HG02981 (cell line): ENCODE data around the gene THAP10.
A peak's percentile ranks its signal among the peaks of the same experiment; 100 is the strongest.
"Not testable (repeated sequence)": the region's sequence is repeated elsewhere in the genome, so short reads cannot be mapped to it uniquely, and the experiment has no call there.

Source experiments
- ATAC-seq: cut with Tn5 transposase; IDR thresholded peaks from one replicate; pipeline ENCODE4 v1.9.1; 2021; ENCODE audit warnings: mild to moderate bottlenecking, moderate library complexity; ENCODE audit not compliant: unreplicated experiment

The THAP10 gene

DNA sequence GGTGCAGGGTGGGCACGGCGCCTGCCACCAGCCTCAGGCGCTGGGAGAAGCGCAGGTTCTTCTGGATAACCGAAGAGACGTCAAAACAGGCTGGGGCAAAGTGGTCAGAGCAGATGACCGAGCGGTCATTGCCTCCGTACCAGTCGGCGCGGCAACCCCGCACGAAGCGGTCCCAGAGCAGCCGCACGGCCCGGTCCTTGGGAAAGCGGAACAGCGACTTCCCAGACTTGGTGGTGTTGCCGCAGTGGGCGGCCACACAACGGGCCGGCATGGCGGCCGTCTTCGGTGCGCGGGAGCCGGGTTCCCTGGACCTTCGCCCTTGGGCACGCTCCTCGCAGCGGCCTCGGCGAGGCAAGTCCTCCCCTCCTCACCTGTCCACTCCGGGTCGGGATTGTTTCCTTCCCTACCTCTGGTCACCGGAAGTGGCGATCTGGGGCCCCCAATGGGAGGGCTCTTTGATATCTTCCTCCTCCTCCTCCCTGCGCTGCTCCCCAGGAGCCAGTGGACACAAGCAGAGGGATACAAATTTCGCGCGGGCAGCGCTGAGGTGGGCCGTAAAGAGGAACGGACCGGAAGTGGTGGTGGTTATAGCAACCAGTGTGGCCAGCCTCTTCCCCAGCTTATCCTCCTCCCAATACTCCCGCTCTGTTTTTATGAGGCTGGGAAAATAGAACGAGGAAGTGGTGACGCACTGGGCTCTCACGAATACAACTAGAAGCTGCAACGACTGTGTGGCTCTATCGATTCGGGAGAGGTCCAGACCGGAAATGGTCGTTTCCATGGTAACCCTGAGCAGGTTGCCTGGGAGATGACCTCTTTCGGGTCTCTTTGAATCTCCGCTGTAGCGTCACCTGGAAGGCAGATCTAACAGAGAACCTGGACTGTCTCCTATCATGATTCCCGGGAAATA is at the start of gene THAP10, which contains the start of gene LRRC49:
Gene THAP10 (minus strand): TSS at position 432 of the 910 bp plus-strand sequence. CDS start 161 bp downstream, at position 271.
Gene LRRC49 (plus strand): TSS at position 825 of the 910 bp plus-strand sequence. CDS start 69 bp downstream, at position 894.
- peak; percentile 78 for ATAC-seq

DNA sequence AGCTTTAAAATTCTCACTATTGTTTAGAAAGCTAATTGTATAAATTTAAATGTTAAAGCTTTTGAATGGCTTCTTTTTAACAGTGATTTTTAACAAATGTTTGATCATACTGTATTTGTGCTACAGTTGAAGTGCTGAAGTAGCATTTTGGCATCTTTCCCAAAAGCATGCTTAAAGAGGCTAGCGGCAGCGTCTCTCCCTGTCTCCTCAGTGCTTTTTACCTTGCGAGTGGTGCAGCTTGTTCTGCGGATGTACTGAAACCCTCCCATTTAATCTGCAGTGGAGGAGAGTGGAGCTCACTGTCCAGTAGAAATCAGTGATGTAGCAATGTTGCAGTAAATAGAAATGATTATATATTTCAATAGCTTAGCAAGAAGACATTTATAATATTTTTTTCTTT is 44.1 kb upstream of the THAP10 start:
- no peak for ATAC-seq

GRCh38 chr15:70935631-70936030 is 43.4 kb upstream of the THAP10 start:
- ATAC-seq, result no peak

DNA sequence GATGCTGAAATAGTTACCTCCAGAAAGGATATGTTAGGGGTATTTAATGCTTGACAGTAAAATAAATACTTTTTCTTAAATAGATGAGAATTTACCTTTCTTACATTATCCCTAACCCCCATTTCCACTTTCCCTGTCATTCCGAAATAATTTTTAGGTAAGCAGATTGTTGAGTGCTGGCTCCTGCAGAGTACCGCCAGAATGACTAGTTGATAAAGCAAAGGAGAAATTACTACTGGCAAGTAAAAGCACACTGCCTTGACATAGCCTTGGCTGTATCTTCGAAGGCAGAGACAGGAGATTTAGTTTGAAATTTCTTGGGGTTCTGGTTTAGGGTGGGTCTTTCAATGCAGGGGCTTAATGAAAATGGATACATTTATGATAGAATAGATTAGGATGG is 41.2 kb upstream of the THAP10 start:
- no peak for ATAC-seq

GRCh38 chr15:70932397-70932796 is 40.2 kb upstream of the THAP10 start:
- ATAC-seq, result no peak

GRCh38 chr15:70931821-70932220 is 39.6 kb upstream of the THAP10 start:
- no peak for ATAC-seq

DNA sequence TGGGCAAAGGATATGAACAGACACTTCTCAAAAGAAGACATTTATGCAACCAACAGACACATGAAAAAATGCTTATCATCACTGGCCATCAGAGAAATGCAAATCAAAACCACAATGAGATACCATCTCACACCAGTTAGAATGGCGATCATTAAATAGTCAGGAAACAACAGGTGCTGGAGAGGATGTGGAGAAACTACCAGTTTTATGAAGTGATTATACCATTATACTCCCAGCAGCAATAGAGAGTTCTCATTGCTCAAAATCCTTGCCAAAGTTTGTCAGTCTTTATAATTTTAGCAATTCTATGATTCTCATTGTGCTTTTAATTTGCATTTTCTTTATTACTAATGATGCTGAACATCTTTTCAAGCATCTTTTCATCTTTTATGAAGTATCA is 34.7 kb upstream of the THAP10 start:
- not testable (repeated sequence) for ATAC-seq

GRCh38 chr15:70923311-70924080 is 31.3 kb upstream of the THAP10 start:
- no peak for ATAC-seq

GRCh38 chr15:70922119-70922518 is 29.9 kb upstream of the THAP10 start:
- no peak for ATAC-seq

DNA sequence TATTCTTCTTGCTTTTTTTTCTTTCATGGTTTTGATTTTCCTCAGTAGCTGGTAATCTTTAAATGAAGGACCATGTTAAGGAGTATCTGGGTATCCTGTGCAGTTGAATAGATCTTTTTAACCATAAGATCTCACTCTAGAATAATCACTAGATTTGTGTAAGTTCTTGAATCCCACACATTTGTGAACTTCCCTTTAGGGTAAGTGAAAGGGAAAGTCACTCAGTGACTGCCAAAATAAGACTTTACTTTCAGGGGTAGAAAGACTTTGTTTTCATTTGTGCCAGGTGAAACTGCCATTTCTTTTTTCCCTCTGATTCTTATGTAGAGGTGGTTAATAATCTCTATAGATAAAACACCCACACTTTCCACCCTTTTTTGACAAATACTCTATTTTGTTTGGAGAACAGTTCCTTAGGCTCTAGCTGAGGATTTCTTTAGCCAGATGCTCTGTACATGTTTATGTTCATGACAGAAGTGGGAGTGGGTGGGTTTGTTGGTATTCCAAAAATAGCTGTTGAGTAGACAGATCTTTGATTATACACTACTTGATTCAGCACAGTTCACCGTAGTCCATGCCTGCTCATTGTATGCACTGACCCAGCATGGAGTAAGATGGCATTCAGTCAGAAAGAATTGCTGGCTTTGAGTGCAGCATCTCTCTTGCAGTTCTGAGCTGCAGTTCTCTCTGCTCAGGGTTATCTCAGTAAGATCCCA is 28.9 kb upstream of the THAP10 start:
- ATAC-seq, result no peak

- no peak for ATAC-seq
These were observed 25.7 kb upstream of the THAP10 start for GRCh38 chr15:70917955-70918354.

GRCh38 chr15:70916531-70916930 is 24.3 kb upstream of the THAP10 start:
- no peak for ATAC-seq

DNA sequence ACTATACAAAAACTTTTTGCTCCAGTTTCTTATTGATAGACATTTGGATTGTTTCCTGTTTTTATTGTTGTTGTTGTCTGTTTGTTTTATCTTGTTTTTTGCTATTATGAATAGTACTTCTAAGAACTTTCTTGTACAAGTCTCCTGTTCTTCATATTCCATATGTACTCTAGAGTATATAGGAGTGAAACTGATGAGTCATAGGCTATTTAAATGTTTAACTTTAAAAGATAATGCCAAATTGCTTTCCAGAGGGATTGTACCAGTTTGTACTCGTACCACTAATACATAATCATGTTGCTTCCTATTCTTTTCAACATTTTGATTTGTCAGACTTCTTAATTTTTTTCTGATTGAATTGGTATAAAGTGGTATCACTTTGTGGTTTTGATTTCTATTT is 20.0 kb upstream of the THAP10 start:
- no peak for ATAC-seq

- ATAC-seq, result no peak
These were observed 18.7 kb upstream of the THAP10 start for GRCh38 chr15:70910958-70911357.

- no peak for ATAC-seq
These were observed 15.7 kb upstream of the THAP10 start for GRCh38 chr15:70907784-70908471.

DNA sequence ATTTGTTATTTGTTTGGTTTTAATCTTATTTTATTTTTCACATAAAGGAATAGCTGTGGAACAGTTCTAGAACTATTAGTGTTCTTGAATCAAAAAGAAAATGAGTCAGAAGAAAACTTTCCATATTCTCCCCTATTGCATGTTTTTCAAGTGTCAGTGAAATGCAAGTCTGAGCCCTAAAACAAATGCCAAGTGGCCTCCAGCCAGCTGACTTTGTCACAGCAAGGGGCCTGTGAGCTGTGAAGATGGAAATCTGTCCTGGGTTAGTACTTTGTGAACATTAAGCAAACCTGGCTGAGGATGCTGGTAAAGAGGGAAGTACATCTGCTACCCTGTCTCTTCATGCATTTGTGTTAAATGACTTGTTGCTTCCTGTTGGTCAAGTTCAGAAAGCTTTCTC is 14.6 kb upstream of the THAP10 start:
- no peak for ATAC-seq

DNA sequence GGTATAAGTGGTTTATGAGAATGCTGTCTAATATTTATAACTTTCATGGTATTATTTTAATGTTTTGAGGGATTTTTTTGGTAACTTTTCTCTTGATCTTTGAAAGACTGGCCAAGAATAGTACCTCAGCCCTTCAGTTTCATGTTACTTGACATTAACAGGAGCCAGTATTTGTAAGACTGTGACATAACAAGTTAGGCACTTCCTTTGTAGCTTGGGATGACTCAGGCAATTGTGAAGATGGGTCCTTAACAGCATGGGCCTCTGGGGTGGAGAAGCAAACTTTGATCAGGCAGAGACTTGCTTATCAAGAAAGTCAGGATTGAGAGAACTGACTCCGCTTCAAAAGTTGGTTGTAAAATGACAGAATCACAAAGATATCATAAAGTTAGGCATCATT is 9.9 kb upstream of the THAP10 start:
- no peak for ATAC-seq

DNA sequence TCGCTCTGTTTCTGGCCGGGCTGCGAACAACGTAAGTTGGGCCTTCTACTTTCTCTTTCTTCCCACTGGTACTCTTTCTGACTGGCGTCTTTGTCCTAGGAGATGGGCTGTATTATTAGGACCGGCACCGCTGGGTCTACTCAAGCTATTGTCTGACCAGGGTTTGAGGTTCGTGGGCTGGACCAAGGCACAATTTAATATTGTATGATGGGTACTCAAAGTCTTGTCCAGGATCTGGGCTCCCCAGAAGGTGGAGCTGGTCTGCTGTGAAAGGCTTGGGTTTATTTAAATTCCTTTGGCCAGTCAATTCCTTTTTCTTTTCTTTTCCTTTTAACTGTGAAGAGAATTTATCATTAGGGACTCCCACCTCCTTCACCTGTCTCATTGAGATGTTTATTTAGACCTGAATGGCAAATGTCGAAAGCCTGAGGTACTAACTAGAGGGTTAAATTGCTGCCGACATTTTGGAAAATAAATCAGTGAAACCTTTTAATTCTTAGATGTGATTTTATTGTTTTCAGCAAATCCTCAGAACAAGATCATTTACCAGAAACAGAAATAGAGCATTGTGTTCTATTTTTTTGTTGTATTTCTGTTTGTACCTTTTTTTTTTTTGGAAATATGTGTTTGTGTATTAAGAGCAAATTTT is 803 bp upstream of the THAP10 start:
- peak; percentile 23 for ATAC-seq

- ATAC-seq, result no peak
These were observed 9.9 kb downstream of the THAP10 start for GRCh38 chr15:70882361-70882760.

DNA sequence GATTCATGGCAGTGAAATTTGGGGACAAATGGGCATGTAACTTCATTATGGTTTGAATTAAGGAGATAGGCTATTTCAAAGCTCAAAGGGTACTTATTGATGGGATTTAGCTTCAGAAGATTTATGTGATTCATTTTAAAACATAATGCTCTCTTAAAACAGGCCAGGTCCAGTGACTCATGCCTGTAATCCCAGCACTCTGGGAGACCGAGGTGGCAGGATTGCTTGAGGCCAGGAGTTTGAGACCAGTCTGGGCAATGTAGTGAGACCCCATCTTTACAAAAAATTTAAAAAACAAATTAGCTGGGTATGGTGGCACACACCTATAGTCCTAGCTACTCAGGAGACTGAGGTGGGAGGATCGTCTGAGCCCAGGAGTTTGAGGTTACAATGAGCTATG is 11.5 kb downstream of the THAP10 start:
- ATAC-seq, result no peak
